K562 (cell line): ENCODE results near the gene VPREB1. TPM values are rescaled to one million over a fixed set of nuclear protein-coding genes. Genes with fewer than 3 reads are reported as not detected.

Experiments used
- ARID2 ChIP-seq: fragments of 450-650 bp; IDR thresholded peaks from 2 replicates; pipeline ENCODE4 v1.6.1; 2017; ENCODE audit warnings: antibody characterized with exemption, mild to moderate bottlenecking
- C11orf30 ChIP-seq: fragments of 450-650 bp; IDR thresholded peaks from 2 replicates; pipeline ENCODE4 v1.6.1; 2016; ENCODE audit warnings: low read depth, mild to moderate bottlenecking
- CCNT2 ChIP-seq: IDR thresholded peaks from 2 replicates; pipeline ENCODE4 v1.6.1; 2011; ENCODE audit warnings: borderline replicate concordance, low read depth, mild to moderate bottlenecking, moderate library complexity, mixed read lengths, low read length; ENCODE audit not compliant: insufficient read length; ENCODE audit errors: extremely low read depth
- CREB5 ChIP-seq: fragments of 250-450 bp; sonication (Bioruptor Pico); IDR thresholded peaks from 2 replicates; pipeline ENCODE4 v1.5.0; 2020; ENCODE audit warnings: mild to moderate bottlenecking
- FOXJ3 ChIP-seq: sonication (generic); formaldehyde crosslinking; IDR thresholded peaks from 2 replicates; pipeline ENCODE4 v1.4.0; 2020; ENCODE audit warnings: mild to moderate bottlenecking, missing genetic modification reagents
- MITF ChIP-seq: IDR thresholded peaks from 2 replicates; pipeline ENCODE4 v1.6.1; 2014; ENCODE audit warnings: antibody characterized with exemption
- NR0B1 ChIP-seq: fragments of 450-650 bp; IDR thresholded peaks from one replicate; pipeline ENCODE4 v1.6.1; 2018; ENCODE audit warnings: mild to moderate bottlenecking, moderate library complexity; ENCODE audit not compliant: partially characterized antibody
- NR2F6 ChIP-seq: fragments of 450-650 bp; formaldehyde crosslinking; IDR thresholded peaks from 2 replicates; pipeline ENCODE4 v1.4.0; 2020; ENCODE audit warnings: mild to moderate bottlenecking
- PRMT5 ChIP-seq: sonication (generic); formaldehyde crosslinking; IDR thresholded peaks from 2 replicates; pipeline ENCODE4 v1.5.0; 2020; ENCODE audit warnings: missing genetic modification reagents
- UBTF ChIP-seq, 2 experiments: IDR thresholded peaks; 2 replicates each; pipeline ENCODE4 v1.6.1; 2012; ENCODE audit warnings: improper control_type of control experiment in 2 of 2, low read depth in 2 of 2, low read length in 2 of 2, borderline replicate concordance in 1 of 2
- ZBTB12 ChIP-seq: fragments of 250-450 bp; sonication (Bioruptor Pico); IDR thresholded peaks from 2 replicates; pipeline ENCODE4 v1.4.0; 2020
- ZNF274 ChIP-seq: IDR thresholded peaks from 2 replicates; pipeline ENCODE4 v1.6.1; 2011; ENCODE audit warnings: low read depth, mild to moderate bottlenecking, low read length, moderate library complexity, borderline replicate concordance
- ZNF354B ChIP-seq: fragments of 250-450 bp; sonication (Bioruptor Pico); IDR thresholded peaks from 2 replicates; pipeline ENCODE4 v1.4.0; 2020
- ZNF408 ChIP-seq: fragments of 250-450 bp; sonication (Bioruptor Pico); IDR thresholded peaks from 2 replicates; pipeline ENCODE4 v1.4.0; 2020; ENCODE audit warnings: low read depth, mild to moderate bottlenecking, moderate library complexity
- ZNF431 ChIP-seq: sonication (generic); formaldehyde crosslinking; IDR thresholded peaks from 2 replicates; pipeline ENCODE4 v1.8.0; 2022; ENCODE audit warnings: mild to moderate bottlenecking, missing genetic modification reagents
- ZNF444 ChIP-seq: fragments of 250-450 bp; sonication (Bioruptor Pico); IDR thresholded peaks from 2 replicates; pipeline ENCODE4 v1.4.0; 2020; ENCODE audit warnings: mild to moderate bottlenecking, moderate library complexity
- ZNF639 ChIP-seq, 2 experiments: fragments of 200-800 bp in 1 of 2; sonication (Bioruptor generic) in 1 of 2; sonication (generic) in 1 of 2; formaldehyde crosslinking in 1 of 2; IDR thresholded peaks in 1 of 2; conservative IDR thresholded peaks in 1 of 2; 2 replicates each; pipeline versions ENCODE4 v1.5.0 to v1.6.1; 2016 to 2020; ENCODE audit warnings: missing compliant biosample characterization in 1 of 2, missing genetic modification characterization in 1 of 2, missing genetic modification reagents in 1 of 2
- ZNF695 ChIP-seq: fragments of 450-650 bp; formaldehyde crosslinking; IDR thresholded peaks from 2 replicates; pipeline ENCODE4 v1.4.0; 2020; ENCODE audit warnings: mild to moderate bottlenecking, moderate library complexity
- ZNF696 ChIP-seq: fragments of 250-450 bp; sonication (Bioruptor Pico); conservative IDR thresholded peaks from 2 replicates; pipeline ENCODE4 v1.4.0; 2020; ENCODE audit warnings: mild to moderate bottlenecking, moderate library complexity
- polyA plus RNA-seq, 8 experiments: library from polyadenylated mRNA; depleted of rRNA in 4 of 8; stranded (reverse) in 5 of 8; unstranded in 3 of 8; fragments of >200 nt; fragmentation: Nextera tagmentation in 2 of 8; fragmentation: Illumina TruSeq in 1 of 8; extraction: Ambion mirVana in 2 of 8; extraction: Trizol in 1 of 8; gene quantifications; 2 replicates each; pipeline versions ENCODE4 v1.2.1 to v1.2.3, GENCODE V29; 2011 to 2014; ENCODE audit warnings: inconsistent platforms in 1 of 8, missing spikeins in 1 of 8
- total RNA-seq, 7 experiments: library from RNA; depleted of rRNA in 6 of 7; stranded (reverse); fragments of >200 nt in 6 of 7; fragmentation: Illumina TruSeq in 2 of 7; extraction: Trizol in 2 of 7; gene quantifications; 2 replicates each; pipeline versions ENCODE4 v1.2.1 to v1.2.3, GENCODE V29; 2011 to 2021; ENCODE audit warnings: low replicate concordance in 1 of 7

VPREB1 gene
- total and polyA plus RNA-seq, 9 of the 15 experiments (the other 6 are each of a cell fraction or from before 2014, with no cell fraction given) = not detected

GRCh38 chr22:22214819-22215329, 29.7 kb upstream of the VPREB1 start (continued):
- no peak for TF ChIP-seq MITF
- no peak for TF ChIP-seq ZNF274
- peak in 1 of 2 experiments; percentile 83; a peak in 1 of 4 replicates for TF ChIP-seq ZNF639 (CRISPR knock-in tag; conservative IDR thresholded peaks at IDR 0.05 in 1 of 2, IDR thresholded peaks at IDR 0.05 in 1 of 2)
- TF ChIP-seq UBTF (IDR thresholded peaks at IDR 0.05; ENCODE audit: borderline replicate concordance in 1 of 2, low read depth in 2 of 2, low read length in 2 of 2) = 0 out of 4 replicates have a peak, but pooled peaks of 1 of the 2 experiments have one; percentile 20
- TF ChIP-seq ZNF695 (CRISPR knock-in tag) = no peak
- TF ChIP-seq CCNT2 = no peak
- TF ChIP-seq ARID2 = no peak
- TF ChIP-seq ZNF431 (CRISPR knock-in tag) = no peak
- no peak for TF ChIP-seq ZNF696 (CRISPR knock-in tag)
- no peak for TF ChIP-seq FOXJ3 (CRISPR knock-in tag)
- TF ChIP-seq NR0B1 = no peak
- no peak for TF ChIP-seq ZNF354B
- no peak for TF ChIP-seq ZNF444 (CRISPR knock-in tag)
- no peak for TF ChIP-seq C11orf30
- TF ChIP-seq ZBTB12 (CRISPR knock-in tag) = no peak
- TF ChIP-seq ZNF408 (CRISPR knock-in tag) = 0 out of 2 replicates have a peak, but pooled peaks have one; percentile 46
- TF ChIP-seq PRMT5 = 0 out of 2 replicates have a peak, but pooled peaks have one; percentile 66
- no peak for TF ChIP-seq CREB5 (CRISPR knock-in tag)
- no peak for TF ChIP-seq NR2F6 (CRISPR knock-in tag)
